Measurements from ENCODE around the gene RUSF1. TPM values are rescaled to one million over a fixed set of nuclear protein-coding genes. Genes with fewer than 3 reads are reported as not detected.

RUSF1 gene
- total and polyA plus RNA-seq, 9 of the 15 experiments (the other 6 are each of a cell fraction or from before 2014, with no cell fraction given) = 0.80 to 52.8 (median 27.6) TPM

GRCh38 chr16:31507929-31508705 lies at the start of gene RUSF1 (continued):
- TF ChIP-seq, protein P1, sequence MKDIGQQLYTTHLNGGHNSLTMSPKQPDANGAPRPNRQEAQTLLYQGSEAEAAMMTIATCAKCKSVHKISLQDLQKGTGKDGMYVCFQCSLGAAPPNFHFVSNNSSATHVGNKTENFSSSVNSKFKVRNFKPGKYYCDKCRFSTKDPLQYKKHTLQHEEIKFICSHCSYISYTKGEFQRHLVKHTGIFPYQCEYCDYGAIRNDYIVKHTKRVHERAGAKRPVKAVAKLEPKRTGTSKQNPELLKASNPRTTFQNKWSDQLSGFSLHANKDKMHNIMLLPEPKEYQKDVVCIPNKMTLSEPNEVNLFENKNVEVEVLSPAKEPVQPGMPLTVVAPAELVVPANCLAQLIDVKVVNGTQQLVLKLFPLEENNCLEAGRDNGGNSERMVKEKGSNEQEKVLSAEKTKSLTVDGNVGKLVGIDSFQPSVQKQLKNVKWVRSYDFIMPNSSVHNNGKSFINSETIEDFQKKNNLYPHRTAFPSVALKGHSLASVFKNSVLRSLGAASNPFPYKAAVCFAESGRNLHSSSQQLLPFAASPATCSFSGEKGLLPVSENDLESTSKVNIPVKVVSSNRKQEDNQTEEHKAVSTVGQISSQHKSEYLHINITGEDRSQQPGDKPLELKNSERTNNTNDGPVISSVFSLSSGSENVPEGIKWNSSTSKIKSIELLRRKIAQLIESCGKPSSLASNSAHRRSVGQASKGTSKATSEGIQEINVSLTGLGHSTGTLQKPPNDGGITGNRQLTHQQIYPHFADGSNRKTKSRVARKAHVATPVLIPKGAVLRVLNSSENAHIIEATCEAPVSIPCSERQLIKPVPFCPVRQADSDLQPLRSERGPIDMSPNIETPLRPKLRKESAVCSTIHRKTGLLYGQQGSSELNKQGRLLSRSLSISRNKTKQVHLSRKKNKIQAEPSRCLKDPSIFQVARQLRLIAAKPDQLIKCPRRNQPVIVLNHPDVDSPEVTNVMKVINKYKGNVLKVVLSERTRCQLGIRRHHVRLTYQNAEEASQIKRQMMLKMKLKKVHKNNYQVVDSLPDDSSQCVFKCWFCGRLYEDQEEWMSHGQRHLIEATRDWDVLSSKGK (CRISPR knock-in tag; IDR thresholded peaks at IDR 0.05) = no peak
- TF ChIP-seq SMARCA4 (IDR thresholded peaks at IDR 0.05) (no peak), MBD1 (CRISPR knock-in tag; IDR thresholded peaks at IDR 0.05) (no peak), CEBPG (CRISPR knock-in tag; IDR thresholded peaks at IDR 0.05) (no peak), CEBPG (tag; conservative IDR thresholded peaks at IDR 0.05 in 1 of 2, IDR thresholded peaks at IDR 0.05 in 1 of 2) (0 out of 4 replicates have a peak, but pooled peaks of 1 of the 2 experiments have one; percentile 15)
- TF ChIP-seq, protein P2, sequence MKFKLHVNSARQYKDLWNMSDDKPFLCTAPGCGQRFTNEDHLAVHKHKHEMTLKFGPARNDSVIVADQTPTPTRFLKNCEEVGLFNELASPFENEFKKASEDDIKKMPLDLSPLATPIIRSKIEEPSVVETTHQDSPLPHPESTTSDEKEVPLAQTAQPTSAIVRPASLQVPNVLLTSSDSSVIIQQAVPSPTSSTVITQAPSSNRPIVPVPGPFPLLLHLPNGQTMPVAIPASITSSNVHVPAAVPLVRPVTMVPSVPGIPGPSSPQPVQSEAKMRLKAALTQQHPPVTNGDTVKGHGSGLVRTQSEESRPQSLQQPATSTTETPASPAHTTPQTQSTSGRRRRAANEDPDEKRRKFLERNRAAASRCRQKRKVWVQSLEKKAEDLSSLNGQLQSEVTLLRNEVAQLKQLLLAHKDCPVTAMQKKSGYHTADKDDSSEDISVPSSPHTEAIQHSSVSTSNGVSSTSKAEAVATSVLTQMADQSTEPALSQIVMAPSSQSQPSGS (CRISPR knock-in tag; IDR thresholded peaks at IDR 0.05) = no peak
- TF ChIP-seq, protein P3, sequence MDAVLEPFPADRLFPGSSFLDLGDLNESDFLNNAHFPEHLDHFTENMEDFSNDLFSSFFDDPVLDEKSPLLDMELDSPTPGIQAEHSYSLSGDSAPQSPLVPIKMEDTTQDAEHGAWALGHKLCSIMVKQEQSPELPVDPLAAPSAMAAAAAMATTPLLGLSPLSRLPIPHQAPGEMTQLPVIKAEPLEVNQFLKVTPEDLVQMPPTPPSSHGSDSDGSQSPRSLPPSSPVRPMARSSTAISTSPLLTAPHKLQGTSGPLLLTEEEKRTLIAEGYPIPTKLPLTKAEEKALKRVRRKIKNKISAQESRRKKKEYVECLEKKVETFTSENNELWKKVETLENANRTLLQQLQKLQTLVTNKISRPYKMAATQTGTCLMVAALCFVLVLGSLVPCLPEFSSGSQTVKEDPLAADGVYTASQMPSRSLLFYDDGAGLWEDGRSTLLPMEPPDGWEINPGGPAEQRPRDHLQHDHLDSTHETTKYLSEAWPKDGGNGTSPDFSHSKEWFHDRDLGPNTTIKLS (IDR thresholded peaks at IDR 0.05; ENCODE audit: borderline replicate concordance, low read depth) = peak; percentile 100

Measured in K562 (cell line).